WTC11 (cell line): ENCODE results near the gene NUDT21.

Experiments
- TF ChIP-seq, protein P1 (sequence below): fragments of 200-600 bp; IDR thresholded peaks from 2 replicates; pipeline ENCODE4 v1.8.0; 2022; ENCODE audit warnings: antibody characterized with exemption
- TF ChIP-seq, protein P2 (sequence below): sonication (generic); formaldehyde crosslinking; IDR thresholded peaks from 2 replicates; pipeline ENCODE4 v1.8.1; 2023; ENCODE audit warnings: mild to moderate bottlenecking, missing genetic modification reagents, moderate library complexity

DNA sequence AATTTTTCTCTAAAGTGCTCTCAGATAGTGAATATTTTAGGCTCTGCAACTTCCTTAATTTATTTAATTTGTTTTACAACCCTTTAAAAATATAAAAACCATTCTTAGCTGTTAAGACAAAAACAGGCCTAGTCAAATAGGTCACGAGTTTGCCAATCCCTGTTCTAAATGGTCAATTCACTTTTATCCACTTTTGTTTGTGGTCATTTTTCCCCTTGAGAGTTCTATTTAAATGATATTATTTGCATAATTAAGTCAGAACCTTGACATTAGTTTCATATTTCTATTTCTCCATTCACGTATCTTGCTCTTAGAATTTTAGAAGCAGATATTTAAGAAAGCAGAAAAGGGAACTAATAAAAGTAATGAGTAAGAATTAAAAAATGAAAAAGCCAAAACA, 29.8 kb downstream of the NUDT21 start:
- TF ChIP-seq, protein P1, sequence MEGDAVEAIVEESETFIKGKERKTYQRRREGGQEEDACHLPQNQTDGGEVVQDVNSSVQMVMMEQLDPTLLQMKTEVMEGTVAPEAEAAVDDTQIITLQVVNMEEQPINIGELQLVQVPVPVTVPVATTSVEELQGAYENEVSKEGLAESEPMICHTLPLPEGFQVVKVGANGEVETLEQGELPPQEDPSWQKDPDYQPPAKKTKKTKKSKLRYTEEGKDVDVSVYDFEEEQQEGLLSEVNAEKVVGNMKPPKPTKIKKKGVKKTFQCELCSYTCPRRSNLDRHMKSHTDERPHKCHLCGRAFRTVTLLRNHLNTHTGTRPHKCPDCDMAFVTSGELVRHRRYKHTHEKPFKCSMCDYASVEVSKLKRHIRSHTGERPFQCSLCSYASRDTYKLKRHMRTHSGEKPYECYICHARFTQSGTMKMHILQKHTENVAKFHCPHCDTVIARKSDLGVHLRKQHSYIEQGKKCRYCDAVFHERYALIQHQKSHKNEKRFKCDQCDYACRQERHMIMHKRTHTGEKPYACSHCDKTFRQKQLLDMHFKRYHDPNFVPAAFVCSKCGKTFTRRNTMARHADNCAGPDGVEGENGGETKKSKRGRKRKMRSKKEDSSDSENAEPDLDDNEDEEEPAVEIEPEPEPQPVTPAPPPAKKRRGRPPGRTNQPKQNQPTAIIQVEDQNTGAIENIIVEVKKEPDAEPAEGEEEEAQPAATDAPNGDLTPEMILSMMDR, result no peak
- TF ChIP-seq, protein P2, sequence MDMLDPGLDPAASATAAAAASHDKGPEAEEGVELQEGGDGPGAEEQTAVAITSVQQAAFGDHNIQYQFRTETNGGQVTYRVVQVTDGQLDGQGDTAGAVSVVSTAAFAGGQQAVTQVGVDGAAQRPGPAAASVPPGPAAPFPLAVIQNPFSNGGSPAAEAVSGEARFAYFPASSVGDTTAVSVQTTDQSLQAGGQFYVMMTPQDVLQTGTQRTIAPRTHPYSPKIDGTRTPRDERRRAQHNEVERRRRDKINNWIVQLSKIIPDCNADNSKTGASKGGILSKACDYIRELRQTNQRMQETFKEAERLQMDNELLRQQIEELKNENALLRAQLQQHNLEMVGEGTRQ, result no peak
